ENCODE data around the gene TRPC4AP.

Gene TRPC4AP

GRCh38 chr20:34984756-34985261 is 107.8 kb downstream of the TRPC4AP start:
- DNase-seq = no peak

GRCh38 chr20:34983995-34984735 is 108.4 kb downstream of the TRPC4AP start:
- DNase-seq = no peak

- no peak for DNase-seq
Measured at GRCh38 chr20:34983089-34983820, 109.4 kb downstream of the TRPC4AP start.

GRCh38 chr20:34982270-34983088 is 110.1 kb downstream of the TRPC4AP start:
- no peak for DNase-seq

DNA sequence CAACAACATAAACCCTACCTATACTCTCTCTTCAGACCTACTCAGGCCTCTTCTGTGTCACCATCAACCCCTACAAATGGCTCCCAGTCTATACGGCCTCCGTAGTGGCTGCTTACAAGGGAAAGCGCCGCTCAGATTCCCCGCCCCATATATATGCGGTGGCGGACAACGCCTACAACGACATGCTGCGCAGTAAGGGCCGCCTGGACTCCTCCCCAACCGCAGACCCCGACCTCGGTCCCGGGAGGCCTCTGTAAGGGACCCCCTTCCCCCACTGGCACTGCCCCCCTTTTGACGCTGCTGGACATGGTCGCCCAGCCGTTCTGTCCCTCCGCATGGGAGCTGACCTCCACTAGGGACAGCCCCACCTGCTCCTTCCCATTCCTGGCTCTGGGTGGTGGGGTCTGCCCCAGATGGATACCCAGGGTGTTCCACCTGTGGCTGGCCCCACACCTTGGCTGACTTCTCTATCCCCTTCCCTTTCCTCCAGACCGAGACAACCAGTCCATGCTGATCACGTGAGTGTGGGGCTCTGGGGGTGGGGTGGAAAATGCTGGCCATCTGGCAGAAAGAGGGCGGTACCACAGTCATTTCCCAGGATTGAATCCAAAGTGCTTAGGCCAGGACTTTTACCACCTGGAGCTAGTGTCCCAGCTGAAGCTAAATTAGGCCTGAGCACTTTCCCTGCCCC is 111.9 kb downstream of the TRPC4AP start:
- DNase-seq = no peak

- DNase-seq = no peak
Measured at GRCh38 chr20:34979366-34980153, 113.0 kb downstream of the TRPC4AP start.

DNA sequence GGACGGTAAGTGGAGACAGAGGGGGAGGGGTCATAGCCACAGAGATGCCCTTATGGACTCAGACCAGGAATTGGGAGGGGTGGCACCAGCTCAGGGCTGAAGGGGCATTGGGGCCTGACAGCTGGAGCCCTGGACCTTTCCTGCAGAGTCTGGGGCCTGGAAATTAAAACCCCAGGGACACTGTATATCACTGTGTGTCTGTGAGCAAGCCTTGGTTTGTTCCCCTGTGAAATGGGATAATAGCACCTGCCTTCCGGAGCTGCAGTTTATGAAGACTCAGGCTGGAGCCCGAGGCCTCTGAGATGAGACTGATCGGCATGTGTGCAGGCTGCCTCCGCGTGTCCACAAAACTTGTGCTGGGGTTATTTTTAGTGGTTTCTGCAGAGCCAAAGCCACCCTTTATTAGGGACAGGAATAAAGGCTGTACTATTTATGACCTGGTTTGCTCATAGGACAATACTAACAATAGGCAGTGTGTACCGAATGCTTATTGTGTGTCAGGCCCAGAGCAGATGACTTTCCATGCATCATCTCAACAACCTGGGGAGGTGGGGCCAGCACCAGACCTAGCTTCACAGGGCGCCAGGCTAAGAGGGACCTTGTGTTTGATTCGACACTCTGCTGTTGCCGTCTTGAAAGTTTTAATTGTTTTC is 114.4 kb downstream of the TRPC4AP start:
- no peak for DNase-seq

GRCh38 chr20:34977365-34978091 is 115.1 kb downstream of the TRPC4AP start:
- DNase-seq = no peak

DNA sequence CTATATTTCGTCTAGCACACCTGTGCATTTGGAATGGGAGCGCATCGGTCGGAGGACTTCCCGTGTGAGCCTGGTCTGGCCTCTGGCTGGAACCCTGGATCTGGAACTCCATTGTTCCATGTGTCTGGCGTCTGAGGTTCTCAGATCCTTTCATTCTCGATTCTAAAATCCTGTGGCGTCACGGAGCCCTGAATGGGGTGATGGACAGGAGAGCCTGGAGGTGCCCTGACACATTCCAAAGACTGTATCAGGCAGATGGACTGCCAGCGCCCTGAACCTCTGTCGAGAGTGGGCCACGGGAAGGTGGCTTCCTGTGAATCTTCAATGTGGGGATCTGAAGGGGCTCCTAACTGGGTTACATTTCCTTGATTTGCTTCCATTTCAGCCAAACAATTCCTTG is 116.3 kb downstream of the TRPC4AP start:
- no peak for DNase-seq

GRCh38 chr20:34974246-34974645 is 118.4 kb downstream of the TRPC4AP start:
- no peak for DNase-seq

- DNase-seq = no peak
Measured at GRCh38 chr20:34971561-34972235, 120.9 kb downstream of the TRPC4AP start.

DNA sequence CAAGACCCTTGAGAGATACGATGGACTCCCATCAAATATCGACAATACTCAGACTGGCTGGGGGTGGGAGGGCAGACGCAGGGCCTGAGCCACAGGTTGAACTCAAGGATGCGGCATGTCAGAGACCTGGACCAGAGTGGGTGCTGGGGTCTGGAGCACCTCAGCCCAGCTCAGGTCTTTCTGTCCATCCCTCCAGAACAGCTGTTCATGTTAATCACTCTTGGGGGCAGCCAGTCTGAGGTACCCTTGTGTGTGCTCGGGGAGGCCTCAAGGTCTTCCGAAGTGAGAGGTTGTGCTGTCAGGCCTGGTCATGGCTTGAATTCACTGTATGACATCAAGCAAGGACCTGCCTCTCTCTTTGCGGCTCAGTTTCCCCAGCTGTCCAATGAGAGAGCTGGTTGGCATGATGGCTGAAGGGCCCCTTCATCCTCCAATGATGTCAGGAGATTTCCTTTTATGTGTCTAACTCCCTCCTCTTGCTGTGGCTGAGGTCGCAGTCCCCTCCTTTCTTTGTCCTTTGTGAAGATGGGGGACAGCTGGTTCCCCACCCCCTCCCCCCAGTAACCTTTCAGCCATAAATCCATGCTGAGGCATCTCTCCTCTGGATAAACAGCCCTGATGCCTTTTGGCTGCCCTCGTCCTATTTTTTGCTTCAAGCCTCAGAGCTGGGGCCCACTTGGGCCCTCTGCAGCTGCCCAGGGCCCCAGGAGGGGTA is 121.6 kb downstream of the TRPC4AP start:
- DNase-seq = no peak

- DNase-seq = no peak
Measured at GRCh38 chr20:34970193-34970840, 122.3 kb downstream of the TRPC4AP start.

DNA sequence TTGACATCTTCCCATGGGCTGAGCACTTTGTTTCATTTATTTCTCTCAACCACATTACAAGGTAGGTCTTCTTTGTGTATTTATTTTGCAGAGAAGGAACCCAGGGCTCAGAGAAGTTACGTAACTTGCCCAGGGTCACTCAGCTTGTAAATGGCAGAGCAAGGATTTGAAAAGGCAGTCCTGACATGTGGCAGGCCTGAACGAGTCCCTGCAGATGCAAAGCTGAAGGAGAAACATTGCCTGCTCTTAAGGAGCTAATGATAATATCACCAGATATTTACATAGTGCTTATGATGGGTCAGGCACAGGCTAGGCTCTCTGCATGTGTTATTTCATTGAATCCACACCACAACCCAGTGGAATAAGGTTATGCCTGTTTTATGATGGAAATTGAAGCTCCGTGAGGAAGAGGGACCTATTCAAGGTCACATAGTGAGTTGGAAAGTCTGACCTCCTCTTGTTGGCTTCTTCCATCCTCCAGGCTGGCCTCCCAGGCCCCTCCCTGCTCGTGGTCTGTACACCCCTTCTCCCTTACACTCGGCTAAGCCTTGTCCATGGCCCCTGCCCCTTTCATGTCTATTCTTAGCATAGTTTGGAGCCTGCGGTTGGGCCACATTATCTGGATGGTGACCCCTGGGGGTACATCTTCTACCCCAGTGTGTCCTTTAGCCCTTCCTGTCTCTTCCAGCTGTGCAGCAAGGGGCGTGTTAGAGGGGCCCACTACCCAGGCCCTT is 124.4 kb downstream of the TRPC4AP start:
- DNase-seq = no peak

GRCh38 chr20:34967421-34967820 is 125.2 kb downstream of the TRPC4AP start:
- DNase-seq = no peak

- no peak for DNase-seq
Measured at GRCh38 chr20:34965051-34965450, 127.6 kb downstream of the TRPC4AP start.

- no peak for DNase-seq
Measured at GRCh38 chr20:34964486-34964885, 128.1 kb downstream of the TRPC4AP start.

Data from activated T-cell treated with anti-CD3 and anti-CD28 coated beads for 4 hours (primary cell).